Neural crest cell (in vitro differentiated cells): ENCODE data around the gene CCNF. TPM values are rescaled to one million over a fixed set of nuclear protein-coding genes. Genes with fewer than 3 reads are reported as not detected.

Experiments used
- DNase-seq: peaks from one replicate; pipeline ENCODE4 v3.0.0; 2021; ENCODE audit warnings: low read depth, mixed read lengths, low spot score
- H3K27ac Mint-ChIP-seq: one replicate; pipeline ENCODE4 v1.8.0; 2021; ENCODE audit warnings: mild to moderate bottlenecking, mixed read lengths; ENCODE audit not compliant: unreplicated experiment
- H3K27me3 Mint-ChIP-seq: 2 replicates; pipeline ENCODE4 v1.8.0; 2021; ENCODE audit warnings: low read depth, mild to moderate bottlenecking, mixed read lengths
- H3K36me3 Mint-ChIP-seq: 2 replicates; pipeline ENCODE4 v1.8.0; 2021; ENCODE audit warnings: low read depth, mild to moderate bottlenecking, mixed read lengths
- H3K4me1 Mint-ChIP-seq: 2 replicates; pipeline ENCODE4 v1.8.0; 2021; ENCODE audit warnings: mixed read lengths
- H3K4me3 Mint-ChIP-seq: one replicate; pipeline ENCODE4 v1.8.0; 2021; ENCODE audit warnings: mild to moderate bottlenecking, mixed read lengths
- H3K9me3 Mint-ChIP-seq: 2 replicates; pipeline ENCODE4 v1.8.0; 2021; ENCODE audit warnings: mixed read lengths
- total RNA-seq: library from RNA; stranded (reverse); gene quantifications from 2 replicates; pipeline ENCODE4 v1.2.1, GENCODE V29; 2021
- TF ChIP-seq, protein P1 (sequence below): fragments of 200-600 bp; sonication (generic); conservative IDR thresholded peaks from 2 replicates; pipeline ENCODE4 v1.5.0; 2021; ENCODE audit warnings: antibody characterized with exemption, mild to moderate bottlenecking

The CCNF gene
- total RNA-seq, 1 donor from 2014 or later: 67.5 TPM

DNA sequence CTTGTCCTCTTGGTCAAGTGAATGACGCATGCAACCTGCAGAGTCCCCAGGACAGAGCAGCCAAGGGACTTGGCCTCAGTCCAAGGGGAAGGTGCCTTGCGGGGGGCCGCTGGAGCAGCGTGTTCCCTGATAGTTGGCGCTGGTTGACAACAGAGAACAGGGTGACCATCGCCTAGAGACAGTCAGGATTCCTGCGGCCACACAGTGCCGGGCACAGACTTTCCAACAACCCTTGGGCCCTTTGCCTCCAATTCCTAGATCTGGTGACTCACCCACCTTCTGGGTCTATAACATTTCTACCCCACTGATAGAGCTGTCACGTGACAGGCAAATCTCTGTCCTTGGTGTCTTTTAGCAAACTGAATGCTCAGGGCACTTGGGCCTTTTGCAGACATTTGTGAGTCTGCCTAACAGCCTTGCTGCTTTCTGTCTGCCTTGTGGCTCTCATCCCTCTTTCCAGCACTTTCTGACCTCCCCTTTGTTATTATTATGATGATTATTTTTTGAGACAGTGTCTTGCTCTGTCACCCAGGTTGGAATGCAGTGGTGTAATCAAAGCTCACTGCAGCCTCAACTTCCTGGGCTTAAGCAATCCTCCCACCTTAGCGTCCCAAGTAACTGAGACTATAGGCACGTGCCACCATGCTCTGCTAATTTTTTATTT, 18.8 kb downstream of the CCNF start:
- no peak for DNase-seq
- H3K9me3 Mint-ChIP-seq: no peaks in the 10 kb centered on the region
- H3K4me1 Mint-ChIP-seq: no peaks in the 10 kb centered on the region
- peaks cover 14% of the 10 kb centered on the region for H3K36me3 Mint-ChIP-seq
- H3K27ac Mint-ChIP-seq: no peak overlapping the region
- no peak overlapping the region for H3K4me3 Mint-ChIP-seq
- H3K27me3 Mint-ChIP-seq: no peaks in the 10 kb centered on the region
- TF ChIP-seq, protein P1, sequence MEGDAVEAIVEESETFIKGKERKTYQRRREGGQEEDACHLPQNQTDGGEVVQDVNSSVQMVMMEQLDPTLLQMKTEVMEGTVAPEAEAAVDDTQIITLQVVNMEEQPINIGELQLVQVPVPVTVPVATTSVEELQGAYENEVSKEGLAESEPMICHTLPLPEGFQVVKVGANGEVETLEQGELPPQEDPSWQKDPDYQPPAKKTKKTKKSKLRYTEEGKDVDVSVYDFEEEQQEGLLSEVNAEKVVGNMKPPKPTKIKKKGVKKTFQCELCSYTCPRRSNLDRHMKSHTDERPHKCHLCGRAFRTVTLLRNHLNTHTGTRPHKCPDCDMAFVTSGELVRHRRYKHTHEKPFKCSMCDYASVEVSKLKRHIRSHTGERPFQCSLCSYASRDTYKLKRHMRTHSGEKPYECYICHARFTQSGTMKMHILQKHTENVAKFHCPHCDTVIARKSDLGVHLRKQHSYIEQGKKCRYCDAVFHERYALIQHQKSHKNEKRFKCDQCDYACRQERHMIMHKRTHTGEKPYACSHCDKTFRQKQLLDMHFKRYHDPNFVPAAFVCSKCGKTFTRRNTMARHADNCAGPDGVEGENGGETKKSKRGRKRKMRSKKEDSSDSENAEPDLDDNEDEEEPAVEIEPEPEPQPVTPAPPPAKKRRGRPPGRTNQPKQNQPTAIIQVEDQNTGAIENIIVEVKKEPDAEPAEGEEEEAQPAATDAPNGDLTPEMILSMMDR: no peak

DNA sequence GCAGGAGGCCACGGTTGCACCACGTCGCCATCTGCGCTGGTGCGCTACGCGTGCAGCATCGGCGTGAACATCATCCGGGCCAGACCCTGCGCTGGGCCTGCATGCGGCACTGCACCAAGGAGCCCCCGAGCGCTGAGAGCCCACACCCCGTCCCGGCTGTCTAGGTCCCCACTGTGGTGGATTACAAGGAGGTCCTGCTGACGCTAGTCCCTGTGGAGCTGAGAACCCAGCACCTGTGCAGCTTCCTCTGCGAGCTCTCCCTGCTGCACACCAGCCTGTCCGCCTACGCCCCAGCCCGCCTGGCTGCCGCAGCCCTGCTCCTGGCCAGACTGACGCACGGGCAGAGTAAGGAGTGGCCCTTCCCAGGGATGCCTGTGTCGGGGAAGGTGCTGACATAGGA, 19.9 kb downstream of the CCNF start:
- H3K27me3 Mint-ChIP-seq: no peaks in the 10 kb centered on the region

DNA sequence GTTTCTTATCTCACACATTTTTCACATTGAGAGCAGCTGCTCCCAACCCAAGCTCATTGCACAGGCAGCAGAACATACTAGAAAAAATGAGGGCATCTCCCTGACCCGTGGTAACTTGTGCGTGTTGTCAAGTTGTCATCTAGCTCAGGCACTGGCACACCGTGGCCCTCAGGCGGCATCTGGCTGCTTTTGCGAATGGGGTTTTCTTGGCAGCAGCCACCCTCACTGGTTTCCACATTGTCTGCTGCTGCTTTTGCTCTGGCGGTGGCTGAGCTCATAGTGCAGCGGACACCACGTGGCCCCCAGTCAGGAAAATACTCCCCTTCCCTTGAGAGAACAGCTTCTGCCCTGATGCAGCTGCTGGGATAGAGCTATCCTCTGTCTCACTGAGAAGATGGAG, 21.3 kb downstream of the CCNF start:
- peaks cover 17% of the 10 kb centered on the region for H3K36me3 Mint-ChIP-seq
- H3K4me1 Mint-ChIP-seq: peaks cover 4% of the 10 kb centered on the region
- no peaks in the 10 kb centered on the region for H3K9me3 Mint-ChIP-seq
- no peak for DNase-seq
- no peak overlapping the region for H3K27ac Mint-ChIP-seq
- H3K27me3 Mint-ChIP-seq: no peaks in the 10 kb centered on the region
- TF ChIP-seq, protein P1: no peak
- H3K4me3 Mint-ChIP-seq: no peak overlapping the region

More for the DNA sequence above, 19.9 kb downstream of the CCNF start:
- no peaks in the 10 kb centered on the region for H3K9me3 Mint-ChIP-seq
- no peak overlapping the region for H3K27ac Mint-ChIP-seq
- DNase-seq: no peak
- H3K4me1 Mint-ChIP-seq: peaks cover 4% of the 10 kb centered on the region
- H3K4me3 Mint-ChIP-seq: no peak overlapping the region
- TF ChIP-seq, protein P1: no peak
- peaks cover 17% of the 10 kb centered on the region for H3K36me3 Mint-ChIP-seq

DNA sequence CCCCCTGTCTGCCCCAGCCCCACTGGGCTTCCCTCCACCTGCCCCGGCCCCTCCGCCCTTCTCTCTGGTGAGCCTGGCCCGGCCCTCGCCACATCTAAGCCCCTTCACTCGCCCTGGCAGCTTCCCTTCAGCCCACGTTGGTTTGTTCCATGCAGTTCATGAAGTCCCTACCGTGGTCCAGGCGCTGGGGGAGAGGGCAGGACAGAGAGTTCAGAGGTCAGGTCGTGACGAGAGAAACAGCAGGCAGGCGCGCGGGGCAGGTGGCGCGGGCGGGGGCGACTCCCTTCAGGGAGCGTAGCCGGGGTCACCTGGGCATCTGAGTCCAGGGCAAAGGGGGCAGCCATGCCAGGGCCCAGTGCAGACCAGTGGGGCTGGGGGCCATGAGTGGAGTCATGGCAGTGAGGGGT, 21.7 kb downstream of the CCNF start:
- TF ChIP-seq, protein P1: no peak
- Mint-ChIP-seq H3K9me3 (no peaks in the 10 kb centered on the region), H3K27ac (no peak overlapping the region), H3K27me3 (no peaks in the 10 kb centered on the region), H3K4me1 (peaks cover 4% of the 10 kb centered on the region), H3K36me3 (peaks cover 17% of the 10 kb centered on the region), H3K4me3 (no peak overlapping the region)
- DNase-seq: no peak

DNA sequence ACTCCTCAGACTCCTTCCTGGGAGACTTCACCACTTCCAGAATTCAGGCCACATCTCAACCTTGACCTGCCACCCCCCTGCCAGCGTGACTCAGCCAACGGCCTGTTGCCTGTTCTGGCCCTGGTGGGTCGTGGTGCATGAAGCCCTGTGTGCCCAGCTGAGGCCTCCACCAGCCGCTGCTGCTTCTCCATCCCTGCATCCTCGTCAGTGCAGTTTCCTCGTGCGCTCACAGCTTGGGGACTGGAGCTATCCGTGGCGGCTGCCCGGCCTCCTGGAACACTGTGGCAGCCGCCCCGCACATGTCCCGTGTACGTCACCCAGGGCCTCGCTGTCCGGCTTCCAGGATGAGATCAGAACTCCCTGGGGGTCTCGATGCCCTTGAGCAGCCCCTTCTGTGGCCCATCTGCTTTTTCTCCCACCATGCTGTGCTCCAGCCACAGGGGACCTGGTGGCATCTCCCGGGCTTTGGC, 22.6 kb downstream of the CCNF start:
- TF ChIP-seq, protein P1: no peak
- Mint-ChIP-seq H3K4me1 (peaks cover 4% of the 10 kb centered on the region), H3K36me3 (peaks cover 11% of the 10 kb centered on the region), H3K4me3 (no peak overlapping the region), H3K27ac (peak overlapping the region; percentile 35), H3K9me3 (no peaks in the 10 kb centered on the region), H3K27me3 (no peaks in the 10 kb centered on the region)
- no peak for DNase-seq
